Panc1 (cell line): ENCODE data around the gene MAP3K21. TPM values are rescaled to one million over a fixed set of nuclear protein-coding genes. Genes with fewer than 3 reads are reported as not detected.

Experiments used
- ATAC-seq: fragments of 200-7000 bp; cut with Tn5 transposase; 2 replicates; pipeline ENCODE4 v1.9.1; 2020; ENCODE audit warnings: mild to moderate bottlenecking, moderate library complexity
- BruUV-seq: library from RNA; stranded (reverse); fragments of 400-500 nt; replicated peaks from 2 replicates; lab custom pipeline; 2021; lab: Mats Ljungman, UMichigan
- CTCF ChIA-PET: fragments of 300-600 bp; sonication (Branson Sonifier 250); formaldehyde crosslinking; loops from one replicate; lab custom pipeline; 2022; ENCODE audit warnings: antibody characterized with exemption; lab: Charles Lee
- POLR2A ChIA-PET: fragments of 300-600 bp; sonication (Branson Sonifier 250); formaldehyde crosslinking; loops from one replicate; lab custom pipeline; 2022; ENCODE audit warnings: antibody characterized with exemption; lab: Charles Lee
- DNase-seq: peaks from one replicate; pipeline ENCODE4 v3.0.0-alpha.2; 2010; ENCODE audit warnings: low read depth, low spot score
- H3K27ac ChIP-seq: 2 replicates; pipeline ENCODE4 v1.5.1; 2011; ENCODE audit warnings: mild to moderate bottlenecking, low read length, inconsistent platforms
- H3K27me3 ChIP-seq: fragments of 200-500 bp; sonication (Bioruptor generic); 2 replicates; pipeline ENCODE4 v1.6.0; 2014; ENCODE audit warnings: low read length, inconsistent platforms; ENCODE audit not compliant: control insufficient read depth, insufficient read depth
- H3K36me3 ChIP-seq: fragments of 200-500 bp; sonication (Bioruptor generic); 2 replicates; pipeline ENCODE4 v1.5.1; 2014; ENCODE audit warnings: inconsistent platforms, mild to moderate bottlenecking, low read length, moderate library complexity; ENCODE audit not compliant: control insufficient read depth, insufficient read depth
- H3K4me1 ChIP-seq: 2 replicates; pipeline ENCODE4 v1.5.1; 2011; ENCODE audit warnings: inconsistent platforms, mild to moderate bottlenecking, low read length, moderate library complexity; ENCODE audit not compliant: control insufficient read depth, insufficient read depth
- H3K4me3 ChIP-seq, 2 experiments: 2 replicates each; pipeline ENCODE4 v1.5.1; 2011 to 2012; ENCODE audit warnings: low read depth in 2 of 2, low read length in 2 of 2, mild to moderate bottlenecking in 2 of 2, inconsistent platforms in 1 of 2, moderate library complexity in 1 of 2
- H3K9me3 ChIP-seq: fragments of 200-500 bp; sonication (Bioruptor generic); 2 replicates; pipeline ENCODE4 v1.5.1; 2014; ENCODE audit warnings: low read depth, mild to moderate bottlenecking, inconsistent platforms, low read length, moderate library complexity; ENCODE audit not compliant: control insufficient read depth, insufficient read depth
- POLR2AphosphoS5 ChIP-seq: IDR thresholded peaks from 2 replicates; pipeline ENCODE4 v1.6.1; 2012; ENCODE audit warnings: mild to moderate bottlenecking, low read depth, low read length, moderate library complexity
- SIN3A ChIP-seq: IDR thresholded peaks from 2 replicates; pipeline ENCODE4 v1.6.1; 2012; ENCODE audit warnings: low read depth, mild to moderate bottlenecking, low read length, moderate library complexity, borderline replicate concordance; ENCODE audit not compliant: insufficient read depth
- TCF7L2 ChIP-seq: IDR thresholded peaks from 2 replicates; pipeline ENCODE4 v1.6.1; 2011; ENCODE audit warnings: mild to moderate bottlenecking, low read depth, low read length, inconsistent platforms
- in situ Hi-C: cut with HindIII; loops from 2 replicates; pipeline ENCODE4 v1.10.0; 2016; ENCODE audit warnings: low sequenced_read_pairs, low pct_unique_long_range_greater_than_20kb
- intact Hi-C: fragments of 100-400 bp; cut with micrococcal nuclease; formaldehyde crosslinking; loops from one replicate; pipeline ENCODE4 v1.10.0; 2022; ENCODE audit not compliant: unreplicated experiment
- total RNA-seq: library from RNA; stranded (reverse); gene quantifications from one replicate; pipeline ENCODE4 v1.2.1, GENCODE V29; 2021; ENCODE audit not compliant: unreplicated experiment
- TF ChIP-seq, protein P1 (sequence below): fragments of 450-650 bp; IDR thresholded peaks from 2 replicates; pipeline ENCODE4 v1.5.1; 2017; ENCODE audit warnings: mild to moderate bottlenecking
- TF ChIP-seq, protein P2 (sequence below), 2 experiments: IDR thresholded peaks; 2 replicates each; pipeline ENCODE4 v1.6.1; 2011 to 2012; ENCODE audit warnings: low read depth in 2 of 2, control low read depth in 1 of 2, low read length in 1 of 2, mild to moderate bottlenecking in 1 of 2, moderate library complexity in 1 of 2; ENCODE audit not compliant: insufficient read depth in 1 of 2

The MAP3K21 gene
- total RNA-seq, 1 experiment from 2014 or later, result 3.1 TPM

DNA sequence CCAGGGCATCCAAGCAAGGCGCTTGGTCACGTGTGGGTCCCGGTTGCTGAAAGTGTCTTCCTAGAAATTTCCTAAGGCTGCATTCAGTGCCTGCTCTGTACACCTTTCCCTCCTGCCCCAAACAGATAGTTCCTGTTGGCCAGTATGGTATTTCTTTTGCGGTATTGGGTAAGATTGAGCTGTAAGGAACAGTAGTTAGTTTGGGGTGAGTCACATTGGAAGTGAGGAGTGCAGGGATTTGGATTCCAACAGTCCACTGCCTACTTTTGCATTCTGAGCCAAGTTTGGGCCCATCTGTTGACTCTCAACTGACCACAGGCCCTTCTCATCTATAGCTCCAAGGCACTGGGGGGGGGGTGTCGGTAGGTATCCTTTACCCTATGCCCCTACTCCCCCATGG lies 83.4 kb downstream of the MAP3K21 start:
- ATAC-seq (no peak), DNase-seq (no peak)
- ChIA-PET POLR2A (no interaction called here), CTCF (interaction anchor here (0.5 kb wide), 2 partner anchors 9 to 1174 kb away, joined by 3 read pairs; no protein-coding TSS in a partner anchor)
- TF ChIP-seq, protein P1, sequence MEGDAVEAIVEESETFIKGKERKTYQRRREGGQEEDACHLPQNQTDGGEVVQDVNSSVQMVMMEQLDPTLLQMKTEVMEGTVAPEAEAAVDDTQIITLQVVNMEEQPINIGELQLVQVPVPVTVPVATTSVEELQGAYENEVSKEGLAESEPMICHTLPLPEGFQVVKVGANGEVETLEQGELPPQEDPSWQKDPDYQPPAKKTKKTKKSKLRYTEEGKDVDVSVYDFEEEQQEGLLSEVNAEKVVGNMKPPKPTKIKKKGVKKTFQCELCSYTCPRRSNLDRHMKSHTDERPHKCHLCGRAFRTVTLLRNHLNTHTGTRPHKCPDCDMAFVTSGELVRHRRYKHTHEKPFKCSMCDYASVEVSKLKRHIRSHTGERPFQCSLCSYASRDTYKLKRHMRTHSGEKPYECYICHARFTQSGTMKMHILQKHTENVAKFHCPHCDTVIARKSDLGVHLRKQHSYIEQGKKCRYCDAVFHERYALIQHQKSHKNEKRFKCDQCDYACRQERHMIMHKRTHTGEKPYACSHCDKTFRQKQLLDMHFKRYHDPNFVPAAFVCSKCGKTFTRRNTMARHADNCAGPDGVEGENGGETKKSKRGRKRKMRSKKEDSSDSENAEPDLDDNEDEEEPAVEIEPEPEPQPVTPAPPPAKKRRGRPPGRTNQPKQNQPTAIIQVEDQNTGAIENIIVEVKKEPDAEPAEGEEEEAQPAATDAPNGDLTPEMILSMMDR, result no peak
- TF ChIP-seq TCF7L2 (no peak), POLR2AphosphoS5 (no peak)
- TF ChIP-seq, protein P2, sequence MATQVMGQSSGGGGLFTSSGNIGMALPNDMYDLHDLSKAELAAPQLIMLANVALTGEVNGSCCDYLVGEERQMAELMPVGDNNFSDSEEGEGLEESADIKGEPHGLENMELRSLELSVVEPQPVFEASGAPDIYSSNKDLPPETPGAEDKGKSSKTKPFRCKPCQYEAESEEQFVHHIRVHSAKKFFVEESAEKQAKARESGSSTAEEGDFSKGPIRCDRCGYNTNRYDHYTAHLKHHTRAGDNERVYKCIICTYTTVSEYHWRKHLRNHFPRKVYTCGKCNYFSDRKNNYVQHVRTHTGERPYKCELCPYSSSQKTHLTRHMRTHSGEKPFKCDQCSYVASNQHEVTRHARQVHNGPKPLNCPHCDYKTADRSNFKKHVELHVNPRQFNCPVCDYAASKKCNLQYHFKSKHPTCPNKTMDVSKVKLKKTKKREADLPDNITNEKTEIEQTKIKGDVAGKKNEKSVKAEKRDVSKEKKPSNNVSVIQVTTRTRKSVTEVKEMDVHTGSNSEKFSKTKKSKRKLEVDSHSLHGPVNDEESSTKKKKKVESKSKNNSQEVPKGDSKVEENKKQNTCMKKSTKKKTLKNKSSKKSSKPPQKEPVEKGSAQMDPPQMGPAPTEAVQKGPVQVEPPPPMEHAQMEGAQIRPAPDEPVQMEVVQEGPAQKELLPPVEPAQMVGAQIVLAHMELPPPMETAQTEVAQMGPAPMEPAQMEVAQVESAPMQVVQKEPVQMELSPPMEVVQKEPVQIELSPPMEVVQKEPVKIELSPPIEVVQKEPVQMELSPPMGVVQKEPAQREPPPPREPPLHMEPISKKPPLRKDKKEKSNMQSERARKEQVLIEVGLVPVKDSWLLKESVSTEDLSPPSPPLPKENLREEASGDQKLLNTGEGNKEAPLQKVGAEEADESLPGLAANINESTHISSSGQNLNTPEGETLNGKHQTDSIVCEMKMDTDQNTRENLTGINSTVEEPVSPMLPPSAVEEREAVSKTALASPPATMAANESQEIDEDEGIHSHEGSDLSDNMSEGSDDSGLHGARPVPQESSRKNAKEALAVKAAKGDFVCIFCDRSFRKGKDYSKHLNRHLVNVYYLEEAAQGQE (IDR thresholded peaks at IDR 0.05; ENCODE audit: insufficient read depth in 1 of 2, low read depth in 2 of 2, low read length in 1 of 2), result no peak
- BruUV-seq, result no TSS peak
- intact Hi-C loops, result no loop called here
- peaks cover 7% of the 10 kb centered on the region for H3K27me3 ChIP-seq
- H3K4me1 ChIP-seq, result no peaks in the 10 kb centered on the region
- H3K27ac ChIP-seq, result no peak overlapping the region
- H3K4me3 ChIP-seq, result no peak overlapping the region
- no peaks in the 10 kb centered on the region for H3K36me3 ChIP-seq
- in situ Hi-C loops, result no loop called here
- H3K9me3 ChIP-seq, result no peaks in the 10 kb centered on the region

DNA sequence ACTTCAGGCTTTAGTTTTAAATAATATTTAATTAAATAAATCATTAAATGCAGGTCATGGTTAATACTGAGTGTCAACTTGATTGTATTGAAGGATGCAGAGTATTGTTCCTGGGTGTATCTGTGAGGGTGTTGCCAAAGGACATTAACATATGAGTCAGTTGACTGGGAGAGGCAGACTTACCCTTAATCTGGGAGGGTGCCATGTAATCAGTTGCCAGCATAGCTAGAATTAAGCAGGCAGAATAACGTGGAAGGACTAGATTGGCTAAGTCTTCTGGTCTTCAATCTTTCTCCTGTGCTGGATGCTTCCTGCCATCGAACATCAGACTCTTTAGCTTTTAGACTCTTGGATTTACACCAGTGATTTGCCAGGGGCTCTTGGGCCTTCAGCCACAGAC lies 85.3 kb downstream of the MAP3K21 start:
- in situ Hi-C loops (no loop called here), intact Hi-C loops (no loop called here)
- ATAC-seq (no peak), DNase-seq (no peak)
- Histone ChIP-seq H3K36me3 (no peaks in the 10 kb centered on the region), H3K4me3 (no peak overlapping the region), H3K27ac (no peak overlapping the region), H3K4me1 (no peaks in the 10 kb centered on the region), H3K9me3 (no peaks in the 10 kb centered on the region), H3K27me3 (peaks cover 10% of the 10 kb centered on the region)
- TF ChIP-seq, protein P1, result no peak
- no peak for TF ChIP-seq POLR2AphosphoS5
- TF ChIP-seq SIN3A, result no peak
- TF ChIP-seq, protein P2 (IDR thresholded peaks at IDR 0.05; ENCODE audit: insufficient read depth in 1 of 2, low read depth in 2 of 2, low read length in 1 of 2), result no peak
- TF ChIP-seq TCF7L2, result no peak
- CTCF ChIA-PET, result no interaction called here
- BruUV-seq, result no TSS peak
- POLR2A ChIA-PET, result no interaction called here
